HepG2 (cell line): ENCODE results near the gene ATG9A. TPM values are rescaled to one million over a fixed set of nuclear protein-coding genes. Genes with fewer than 3 reads are reported as not detected.

Experiments
- ATF7 ChIP-seq, 2 experiments: fragments of 450-650 bp in 1 of 2; sonication (generic) in 1 of 2; formaldehyde crosslinking in 1 of 2; IDR thresholded peaks; 2 replicates each; pipeline versions ENCODE4 v1.4.0 to v1.6.1; 2016 to 2020; ENCODE audit warnings: antibody characterized with exemption in 1 of 2, mild to moderate bottlenecking in 1 of 2, missing genetic modification reagents in 1 of 2
- BRD4 ChIP-seq: sonication (generic); formaldehyde crosslinking; IDR thresholded peaks from 2 replicates; pipeline ENCODE4 v1.4.0; 2020; ENCODE audit warnings: missing genetic modification reagents
- GATAD1 ChIP-seq: IDR thresholded peaks from 2 replicates; pipeline ENCODE4 v1.6.1; 2016; ENCODE audit warnings: missing genetic modification reagents, missing compliant biosample characterization
- MAF1 ChIP-seq: sonication (generic); formaldehyde crosslinking; IDR thresholded peaks from 2 replicates; pipeline ENCODE4 v1.5.0; 2020; ENCODE audit warnings: missing genetic modification reagents, borderline replicate concordance
- MEF2D ChIP-seq: sonication (generic); formaldehyde crosslinking; IDR thresholded peaks from 2 replicates; pipeline ENCODE4 v1.5.1; 2020; ENCODE audit warnings: mild to moderate bottlenecking, missing genetic modification reagents
- MTA1 ChIP-seq: sonication (generic); formaldehyde crosslinking; IDR thresholded peaks from 2 replicates; pipeline ENCODE4 v1.4.0; 2020; ENCODE audit warnings: missing genetic modification reagents, mild to moderate bottlenecking, borderline replicate concordance
- SIX1 ChIP-seq: sonication (generic); formaldehyde crosslinking; IDR thresholded peaks from 2 replicates; pipeline ENCODE4 v1.4.0; 2020; ENCODE audit warnings: missing genetic modification reagents, borderline replicate concordance
- SIX4 ChIP-seq: sonication (generic); formaldehyde crosslinking; IDR thresholded peaks from 2 replicates; pipeline ENCODE4 v1.4.0; 2020; ENCODE audit warnings: missing genetic modification reagents
- STAG1 ChIP-seq: sonication (generic); formaldehyde crosslinking; IDR thresholded peaks from 2 replicates; pipeline ENCODE4 v1.4.0; 2020; ENCODE audit warnings: missing genetic modification reagents
- TARDBP ChIP-seq: sonication (generic); formaldehyde crosslinking; IDR thresholded peaks from 2 replicates; pipeline ENCODE4 v1.8.0; 2022; ENCODE audit warnings: mild to moderate bottlenecking, missing genetic modification reagents
- TBX2 ChIP-seq: sonication (generic); formaldehyde crosslinking; IDR thresholded peaks from 2 replicates; pipeline ENCODE4 v1.5.0; 2020; ENCODE audit warnings: missing genetic modification reagents, mild to moderate bottlenecking, borderline replicate concordance
- TCF12 ChIP-seq, 2 experiments: fragments of 450-650 bp in 1 of 2; sonication (generic) in 1 of 2; formaldehyde crosslinking in 1 of 2; IDR thresholded peaks; 2 replicates each; pipeline versions ENCODE4 v1.6.1 to v1.8.0; 2017 to 2022; ENCODE audit warnings: antibody characterized with exemption in 1 of 2, mild to moderate bottlenecking in 1 of 2, missing genetic modification reagents in 1 of 2, moderate library complexity in 1 of 2
- ZMAT3 ChIP-seq: sonication (generic); formaldehyde crosslinking; conservative IDR thresholded peaks from 2 replicates; pipeline ENCODE4 v1.7.0; 2021; ENCODE audit warnings: missing genetic modification reagents
- ZNF570 ChIP-seq: sonication (generic); formaldehyde crosslinking; IDR thresholded peaks from 2 replicates; pipeline ENCODE4 v1.4.0; 2020; ENCODE audit warnings: mild to moderate bottlenecking, missing genetic modification reagents, borderline replicate concordance
- ZNF720 ChIP-seq: sonication (generic); formaldehyde crosslinking; IDR thresholded peaks from 2 replicates; pipeline ENCODE4 v1.4.0; 2020; ENCODE audit warnings: missing genetic modification reagents
- ZNF777 ChIP-seq: sonication (generic); formaldehyde crosslinking; IDR thresholded peaks from 2 replicates; pipeline ENCODE4 v1.4.0; 2020; ENCODE audit warnings: missing genetic modification reagents
- ZSCAN9 ChIP-seq: IDR thresholded peaks from 2 replicates; pipeline ENCODE4 v1.6.1; 2016; ENCODE audit warnings: borderline replicate concordance
- polyA plus RNA-seq, 8 experiments: library from polyadenylated mRNA; depleted of rRNA in 3 of 8; stranded (reverse) in 7 of 8; unstranded in 1 of 8; fragments of >200 nt; fragmentation: Illumina TruSeq in 4 of 8; extraction: Trizol in 4 of 8; gene quantifications; 2 replicates each; pipeline versions ENCODE4 v1.2.1 to v1.2.3, GENCODE V29; 2011 to 2016; ENCODE audit warnings: low read depth in 4 of 8, missing spikeins in 1 of 8, mixed read lengths in 1 of 8; ENCODE audit not compliant: insufficient read depth in 1 of 8
- total RNA-seq, 5 experiments: library from RNA; depleted of rRNA; stranded (reverse); fragments of >200 nt; fragmentation: Illumina TruSeq; extraction: Trizol; gene quantifications; 2 replicates each; pipeline ENCODE4 v1.2.3, GENCODE V29; 2016; ENCODE audit warnings: low read depth in 1 of 5
- TF ChIP-seq, protein P1 (sequence below): sonication (generic); formaldehyde crosslinking; IDR thresholded peaks from 2 replicates; pipeline ENCODE4 v1.5.1; 2020; ENCODE audit warnings: missing genetic modification reagents, mild to moderate bottlenecking, borderline replicate concordance
- TF ChIP-seq, protein P2 (sequence below): sonication (generic); formaldehyde crosslinking; IDR thresholded peaks from 2 replicates; pipeline ENCODE4 v1.8.0; 2022; ENCODE audit warnings: missing genetic modification reagents, low read depth, mild to moderate bottlenecking, borderline replicate concordance
- TF ChIP-seq, protein P3 (sequence below): sonication (generic); formaldehyde crosslinking; IDR thresholded peaks from 2 replicates; pipeline ENCODE4 v1.5.0; 2020; ENCODE audit warnings: mild to moderate bottlenecking, missing genetic modification reagents, borderline replicate concordance
- TF ChIP-seq, protein P4 (sequence below): sonication (generic); IDR thresholded peaks from 2 replicates; pipeline ENCODE4 v1.6.1; 2016; ENCODE audit warnings: low read depth, borderline replicate concordance

The ATG9A gene
- total and polyA plus RNA-seq, 2 of the 13 experiments (the other 11 are each of a cell fraction or from before 2014, with no cell fraction given), result 35.0 to 131 TPM

DNA sequence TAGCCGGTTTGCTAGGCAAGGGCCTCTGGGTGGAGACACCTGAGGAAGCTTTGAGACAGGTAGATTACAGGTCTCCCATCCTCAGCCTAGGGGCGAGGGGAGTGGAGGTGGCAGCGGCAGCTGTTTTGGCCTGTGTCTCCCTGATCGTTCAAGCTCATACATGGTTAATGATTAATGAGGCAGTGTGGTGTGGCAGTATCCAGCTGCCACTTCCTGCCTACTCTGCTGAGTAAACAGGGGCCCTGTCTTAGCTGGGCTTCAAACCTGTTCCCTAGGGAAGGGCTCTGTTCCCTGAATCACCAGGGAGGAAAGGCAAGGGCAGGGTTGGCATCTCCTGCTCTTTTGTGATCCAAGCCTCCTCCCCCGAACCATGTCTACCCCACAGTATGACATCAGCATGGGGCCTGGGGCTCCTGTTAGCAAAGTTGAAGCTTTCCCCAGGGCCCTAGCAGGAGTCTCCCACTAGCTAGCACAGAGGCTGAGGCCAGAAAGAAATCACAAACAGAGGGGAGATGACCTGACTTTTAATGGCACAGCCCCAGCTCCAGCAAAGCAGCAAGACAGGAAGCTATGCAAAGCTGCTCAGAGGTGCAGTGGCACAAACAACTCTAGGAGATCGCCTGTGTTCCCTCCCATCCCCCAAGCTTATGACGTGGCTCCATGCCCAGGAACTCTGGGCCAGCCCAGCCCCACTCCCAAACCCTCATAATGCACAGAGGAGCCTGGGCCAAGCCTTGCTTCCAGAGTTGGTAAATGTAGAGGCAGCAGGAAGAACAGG, 20.0 kb upstream of the ATG9A start (continued):
- TF ChIP-seq MTA1, result peak; percentile 64; the same call in 1 of the 2 replicates
- TF ChIP-seq BRD4 (CRISPR knock-in tag), result peak; percentile 33; the same call in 1 of the 2 replicates
- TF ChIP-seq ZNF720 (CRISPR knock-in tag), result 0 out of 2 replicates have a peak, but pooled peaks have one; percentile 19
- TF ChIP-seq, protein P1, sequence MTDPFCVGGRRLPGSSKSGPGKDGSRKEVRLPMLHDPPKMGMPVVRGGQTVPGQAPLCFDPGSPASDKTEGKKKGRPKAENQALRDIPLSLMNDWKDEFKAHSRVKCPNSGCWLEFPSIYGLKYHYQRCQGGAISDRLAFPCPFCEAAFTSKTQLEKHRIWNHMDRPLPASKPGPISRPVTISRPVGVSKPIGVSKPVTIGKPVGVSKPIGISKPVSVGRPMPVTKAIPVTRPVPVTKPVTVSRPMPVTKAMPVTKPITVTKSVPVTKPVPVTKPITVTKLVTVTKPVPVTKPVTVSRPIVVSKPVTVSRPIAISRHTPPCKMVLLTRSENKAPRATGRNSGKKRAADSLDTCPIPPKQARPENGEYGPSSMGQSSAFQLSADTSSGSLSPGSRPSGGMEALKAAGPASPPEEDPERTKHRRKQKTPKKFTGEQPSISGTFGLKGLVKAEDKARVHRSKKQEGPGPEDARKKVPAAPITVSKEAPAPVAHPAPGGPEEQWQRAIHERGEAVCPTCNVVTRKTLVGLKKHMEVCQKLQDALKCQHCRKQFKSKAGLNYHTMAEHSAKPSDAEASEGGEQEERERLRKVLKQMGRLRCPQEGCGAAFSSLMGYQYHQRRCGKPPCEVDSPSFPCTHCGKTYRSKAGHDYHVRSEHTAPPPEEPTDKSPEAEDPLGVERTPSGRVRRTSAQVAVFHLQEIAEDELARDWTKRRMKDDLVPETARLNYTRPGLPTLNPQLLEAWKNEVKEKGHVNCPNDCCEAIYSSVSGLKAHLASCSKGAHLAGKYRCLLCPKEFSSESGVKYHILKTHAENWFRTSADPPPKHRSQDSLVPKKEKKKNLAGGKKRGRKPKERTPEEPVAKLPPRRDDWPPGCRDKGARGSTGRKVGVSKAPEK (CRISPR knock-in tag), result no peak; the same call in 1 of the 2 replicates
- TF ChIP-seq ZNF570 (CRISPR knock-in tag), result no peak
- no peak for TF ChIP-seq SIX4 (CRISPR knock-in tag)
- TF ChIP-seq MAF1, result no peak
- no peak; the same call in 1 of the 2 replicates for TF ChIP-seq ZSCAN9 (CRISPR knock-in tag)
- no peak for TF ChIP-seq ZNF777 (CRISPR knock-in tag)
- peak; percentile 84 for TF ChIP-seq TARDBP
- TF ChIP-seq, protein P2, sequence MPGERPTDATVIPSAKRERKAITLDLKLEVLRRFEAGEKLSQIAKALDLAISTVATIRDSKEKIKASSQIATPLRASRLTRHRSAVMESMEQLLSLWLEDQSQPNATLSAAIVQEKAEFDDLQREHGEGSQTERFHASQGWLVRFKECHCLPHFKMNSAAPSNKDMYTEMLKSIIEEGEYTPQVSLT (CRISPR knock-in tag), result no peak
- TF ChIP-seq STAG1, result no peak
- peak; percentile 59 for TF ChIP-seq GATAD1 (CRISPR knock-in tag)
- TF ChIP-seq, protein P3, sequence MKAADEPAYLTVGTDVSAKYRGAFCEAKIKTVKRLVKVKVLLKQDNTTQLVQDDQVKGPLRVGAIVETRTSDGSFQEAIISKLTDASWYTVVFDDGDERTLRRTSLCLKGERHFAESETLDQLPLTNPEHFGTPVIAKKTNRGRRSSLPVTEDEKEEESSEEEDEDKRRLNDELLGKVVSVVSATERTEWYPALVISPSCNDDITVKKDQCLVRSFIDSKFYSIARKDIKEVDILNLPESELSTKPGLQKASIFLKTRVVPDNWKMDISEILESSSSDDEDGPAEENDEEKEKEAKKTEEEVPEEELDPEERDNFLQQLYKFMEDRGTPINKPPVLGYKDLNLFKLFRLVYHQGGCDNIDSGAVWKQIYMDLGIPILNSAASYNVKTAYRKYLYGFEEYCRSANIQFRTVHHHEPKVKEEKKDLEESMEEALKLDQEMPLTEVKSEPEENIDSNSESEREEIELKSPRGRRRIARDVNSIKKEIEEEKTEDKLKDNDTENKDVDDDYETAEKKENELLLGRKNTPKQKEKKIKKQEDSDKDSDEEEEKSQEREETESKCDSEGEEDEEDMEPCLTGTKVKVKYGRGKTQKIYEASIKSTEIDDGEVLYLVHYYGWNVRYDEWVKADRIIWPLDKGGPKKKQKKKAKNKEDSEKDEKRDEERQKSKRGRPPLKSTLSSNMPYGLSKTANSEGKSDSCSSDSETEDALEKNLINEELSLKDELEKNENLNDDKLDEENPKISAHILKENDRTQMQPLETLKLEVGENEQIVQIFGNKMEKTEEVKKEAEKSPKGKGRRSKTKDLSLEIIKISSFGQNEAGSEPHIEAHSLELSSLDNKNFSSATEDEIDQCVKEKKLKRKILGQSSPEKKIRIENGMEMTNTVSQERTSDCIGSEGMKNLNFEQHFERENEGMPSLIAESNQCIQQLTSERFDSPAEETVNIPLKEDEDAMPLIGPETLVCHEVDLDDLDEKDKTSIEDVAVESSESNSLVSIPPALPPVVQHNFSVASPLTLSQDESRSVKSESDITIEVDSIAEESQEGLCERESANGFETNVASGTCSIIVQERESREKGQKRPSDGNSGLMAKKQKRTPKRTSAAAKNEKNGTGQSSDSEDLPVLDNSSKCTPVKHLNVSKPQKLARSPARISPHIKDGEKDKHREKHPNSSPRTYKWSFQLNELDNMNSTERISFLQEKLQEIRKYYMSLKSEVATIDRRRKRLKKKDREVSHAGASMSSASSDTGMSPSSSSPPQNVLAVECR (CRISPR knock-in tag), result peak; percentile 81; the same call in 1 of the 2 replicates
- TF ChIP-seq SIX1 (CRISPR knock-in tag), result no peak
- TF ChIP-seq MEF2D (CRISPR knock-in tag), result peak; percentile 86
- no peak for TF ChIP-seq ATF7 (IDR thresholded peaks at IDR 0.05)
- peak; percentile 73; the same call in 1 of the 2 replicates for TF ChIP-seq ATF7 (CRISPR knock-in tag; IDR thresholded peaks at IDR 0.05)
- peak; percentile 95 for TF ChIP-seq TBX2 (CRISPR knock-in tag)
- peak; percentile 85 for TF ChIP-seq ZMAT3 (CRISPR knock-in tag)
- no peak for TF ChIP-seq TCF12 (IDR thresholded peaks at IDR 0.05)
- no peak for TF ChIP-seq TCF12 (CRISPR knock-in tag; IDR thresholded peaks at IDR 0.05)
- TF ChIP-seq, protein P4, sequence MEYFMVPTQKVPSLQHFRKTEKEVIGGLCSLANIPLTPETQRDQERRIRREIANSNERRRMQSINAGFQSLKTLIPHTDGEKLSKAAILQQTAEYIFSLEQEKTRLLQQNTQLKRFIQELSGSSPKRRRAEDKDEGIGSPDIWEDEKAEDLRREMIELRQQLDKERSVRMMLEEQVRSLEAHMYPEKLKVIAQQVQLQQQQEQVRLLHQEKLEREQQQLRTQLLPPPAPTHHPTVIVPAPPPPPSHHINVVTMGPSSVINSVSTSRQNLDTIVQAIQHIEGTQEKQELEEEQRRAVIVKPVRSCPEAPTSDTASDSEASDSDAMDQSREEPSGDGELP, result peak; percentile 93
